ENCODE measurements around the gene GP5. TPM values are rescaled to one million over a fixed set of nuclear protein-coding genes. Genes with fewer than 3 reads are reported as not detected.
A peak's percentile ranks its signal among the peaks of the same experiment; 100 is the strongest.

Gene GP5
- polyA plus RNA-seq, 1 of the 3 experiments (the other 2 are of a cell fraction), result 0.13 TPM

GRCh38 chr3:194404365-194405140 lies 5.5 kb upstream of the GP5 start (continued):
- TF ChIP-seq USF2 (IDR thresholded peaks at IDR 0.05; ENCODE audit: borderline replicate concordance, low read depth, low read length) (no peak), TEAD4 (IDR thresholded peaks at IDR 0.05; ENCODE audit: borderline replicate concordance, insufficient read depth) (no peak), JUND (IDR thresholded peaks at IDR 0.05) (no peak), RXRA (IDR thresholded peaks at IDR 0.05; ENCODE audit: borderline replicate concordance, low read depth) (no peak), RAD21 (IDR thresholded peaks at IDR 0.05; ENCODE audit: low read length) (peak; percentile 86), ELF1 (IDR thresholded peaks at IDR 0.05) (no peak), CHD2 (IDR thresholded peaks at IDR 0.05; ENCODE audit: low read length, partially characterized antibody) (no peak)
- TF ChIP-seq, protein P1, sequence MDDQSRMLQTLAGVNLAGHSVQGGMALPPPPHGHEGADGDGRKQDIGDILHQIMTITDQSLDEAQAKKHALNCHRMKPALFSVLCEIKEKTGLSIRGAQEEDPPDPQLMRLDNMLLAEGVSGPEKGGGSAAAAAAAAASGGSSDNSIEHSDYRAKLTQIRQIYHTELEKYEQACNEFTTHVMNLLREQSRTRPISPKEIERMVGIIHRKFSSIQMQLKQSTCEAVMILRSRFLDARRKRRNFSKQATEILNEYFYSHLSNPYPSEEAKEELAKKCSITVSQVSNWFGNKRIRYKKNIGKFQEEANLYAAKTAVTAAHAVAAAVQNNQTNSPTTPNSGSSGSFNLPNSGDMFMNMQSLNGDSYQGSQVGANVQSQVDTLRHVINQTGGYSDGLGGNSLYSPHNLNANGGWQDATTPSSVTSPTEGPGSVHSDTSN (IDR thresholded peaks at IDR 0.05), result no peak
- TF ChIP-seq, protein P2, sequence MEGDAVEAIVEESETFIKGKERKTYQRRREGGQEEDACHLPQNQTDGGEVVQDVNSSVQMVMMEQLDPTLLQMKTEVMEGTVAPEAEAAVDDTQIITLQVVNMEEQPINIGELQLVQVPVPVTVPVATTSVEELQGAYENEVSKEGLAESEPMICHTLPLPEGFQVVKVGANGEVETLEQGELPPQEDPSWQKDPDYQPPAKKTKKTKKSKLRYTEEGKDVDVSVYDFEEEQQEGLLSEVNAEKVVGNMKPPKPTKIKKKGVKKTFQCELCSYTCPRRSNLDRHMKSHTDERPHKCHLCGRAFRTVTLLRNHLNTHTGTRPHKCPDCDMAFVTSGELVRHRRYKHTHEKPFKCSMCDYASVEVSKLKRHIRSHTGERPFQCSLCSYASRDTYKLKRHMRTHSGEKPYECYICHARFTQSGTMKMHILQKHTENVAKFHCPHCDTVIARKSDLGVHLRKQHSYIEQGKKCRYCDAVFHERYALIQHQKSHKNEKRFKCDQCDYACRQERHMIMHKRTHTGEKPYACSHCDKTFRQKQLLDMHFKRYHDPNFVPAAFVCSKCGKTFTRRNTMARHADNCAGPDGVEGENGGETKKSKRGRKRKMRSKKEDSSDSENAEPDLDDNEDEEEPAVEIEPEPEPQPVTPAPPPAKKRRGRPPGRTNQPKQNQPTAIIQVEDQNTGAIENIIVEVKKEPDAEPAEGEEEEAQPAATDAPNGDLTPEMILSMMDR (IDR thresholded peaks at IDR 0.05), result peak; percentile 86
- TF ChIP-seq, protein P3, sequence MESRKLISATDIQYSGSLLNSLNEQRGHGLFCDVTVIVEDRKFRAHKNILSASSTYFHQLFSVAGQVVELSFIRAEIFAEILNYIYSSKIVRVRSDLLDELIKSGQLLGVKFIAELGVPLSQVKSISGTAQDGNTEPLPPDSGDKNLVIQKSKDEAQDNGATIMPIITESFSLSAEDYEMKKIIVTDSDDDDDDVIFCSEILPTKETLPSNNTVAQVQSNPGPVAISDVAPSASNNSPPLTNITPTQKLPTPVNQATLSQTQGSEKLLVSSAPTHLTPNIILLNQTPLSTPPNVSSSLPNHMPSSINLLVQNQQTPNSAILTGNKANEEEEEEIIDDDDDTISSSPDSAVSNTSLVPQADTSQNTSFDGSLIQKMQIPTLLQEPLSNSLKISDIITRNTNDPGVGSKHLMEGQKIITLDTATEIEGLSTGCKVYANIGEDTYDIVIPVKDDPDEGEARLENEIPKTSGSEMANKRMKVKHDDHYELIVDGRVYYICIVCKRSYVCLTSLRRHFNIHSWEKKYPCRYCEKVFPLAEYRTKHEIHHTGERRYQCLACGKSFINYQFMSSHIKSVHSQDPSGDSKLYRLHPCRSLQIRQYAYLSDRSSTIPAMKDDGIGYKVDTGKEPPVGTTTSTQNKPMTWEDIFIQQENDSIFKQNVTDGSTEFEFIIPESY (IDR thresholded peaks at IDR 0.05; ENCODE audit: borderline replicate concordance, low read depth), result no peak

GRCh38 chr3:194401868-194402329 lies 2.8 kb upstream of the GP5 start:
- no peak overlapping the region for H3K27ac ChIP-seq (ENCODE audit: low read depth in 2 of 2, low read length in 1 of 2)
- H3K4me2 ChIP-seq, result no peak overlapping the region
- 0 out of 2 replicates have a peak, but pooled peaks cover 6% of the 10 kb centered on the region for H4K20me1 ChIP-seq (ENCODE audit: insufficient read depth)
- H3K9ac ChIP-seq, result no peak overlapping the region
- WGBS (ENCODE audit: low lambda C conversion rate), result 100% methylated on average over 6 of the region's 8 CpGs
- no peaks in the 10 kb centered on the region for H3K9me2 ChIP-seq
- no peaks in the 10 kb centered on the region for H3K27me3 ChIP-seq (ENCODE audit: insufficient read depth)
- H3K4me3 ChIP-seq (ENCODE audit: low read depth in 2 of 2, low read length in 1 of 2), result no peak overlapping the region
- H3F3A ChIP-seq (replicated peaks; ENCODE audit: insufficient read depth), result peaks cover 37% of the 10 kb centered on the region
- no peaks in the 10 kb centered on the region for H3K4me1 ChIP-seq (ENCODE audit: control insufficient read depth in 1 of 2, insufficient read depth in 2 of 2, low read depth in 1 of 2, low read length in 1 of 2)
- no peak for TF ChIP-seq IRF3 (IDR thresholded peaks at IDR 0.05; ENCODE audit: low read depth, low read length)
- TF ChIP-seq TCF12 (IDR thresholded peaks at IDR 0.05), result no peak
- no peak for TF ChIP-seq YY1 (IDR thresholded peaks at IDR 0.05; ENCODE audit: low read depth)
- no peak for TF ChIP-seq FOSL2 (IDR thresholded peaks at IDR 0.05; ENCODE audit: borderline replicate concordance, low read depth)
- no peak for TF ChIP-seq RXRA (IDR thresholded peaks at IDR 0.05; ENCODE audit: borderline replicate concordance, low read depth)
- TF ChIP-seq POLR2AphosphoS5 (IDR thresholded peaks at IDR 0.05; ENCODE audit: low read depth, low read length), result 0 out of 2 replicates have a peak, but pooled peaks have one; percentile 17
- TF ChIP-seq USF2 (IDR thresholded peaks at IDR 0.05; ENCODE audit: borderline replicate concordance, low read depth, low read length), result no peak
- no peak for DNase-seq
- H3K36me3 ChIP-seq (replicated peaks in 1 of 2; ENCODE audit: control insufficient read depth in 1 of 2, insufficient read depth in 2 of 2, low read length in 1 of 2), result peaks cover 34 to 48% of the 10 kb centered on the region in 2 experiments
- POLR2A ChIA-PET, result interaction anchor here (0.7 kb wide), 1 partner anchor 10 kb away, joined by 3 read pairs; no protein-coding TSS in a partner anchor
- H3K9me3 ChIP-seq, result no peaks in the 10 kb centered on the region
- H2AFZ ChIP-seq (ENCODE audit: low read depth), result no peak overlapping the region
- CTCF ChIA-PET, result interaction anchor here (0.6 to 11.2 kb wide), 6 partner anchors 9 to 940 kb away, joined by 3 to 326 read pairs (median 5); no protein-coding TSS in a partner anchor
- no peaks in the 10 kb centered on the region for H3K79me2 ChIP-seq (ENCODE audit: insufficient read depth)
